Left hindlimb (tissue), 1 donor: ENCODE data around the gene P4HTM.

ENCODE experiments used
- DNase-seq: peaks from one replicate; pipeline ENCODE4 v3.0.0-alpha.2; 2018

P4HTM gene

DNA sequence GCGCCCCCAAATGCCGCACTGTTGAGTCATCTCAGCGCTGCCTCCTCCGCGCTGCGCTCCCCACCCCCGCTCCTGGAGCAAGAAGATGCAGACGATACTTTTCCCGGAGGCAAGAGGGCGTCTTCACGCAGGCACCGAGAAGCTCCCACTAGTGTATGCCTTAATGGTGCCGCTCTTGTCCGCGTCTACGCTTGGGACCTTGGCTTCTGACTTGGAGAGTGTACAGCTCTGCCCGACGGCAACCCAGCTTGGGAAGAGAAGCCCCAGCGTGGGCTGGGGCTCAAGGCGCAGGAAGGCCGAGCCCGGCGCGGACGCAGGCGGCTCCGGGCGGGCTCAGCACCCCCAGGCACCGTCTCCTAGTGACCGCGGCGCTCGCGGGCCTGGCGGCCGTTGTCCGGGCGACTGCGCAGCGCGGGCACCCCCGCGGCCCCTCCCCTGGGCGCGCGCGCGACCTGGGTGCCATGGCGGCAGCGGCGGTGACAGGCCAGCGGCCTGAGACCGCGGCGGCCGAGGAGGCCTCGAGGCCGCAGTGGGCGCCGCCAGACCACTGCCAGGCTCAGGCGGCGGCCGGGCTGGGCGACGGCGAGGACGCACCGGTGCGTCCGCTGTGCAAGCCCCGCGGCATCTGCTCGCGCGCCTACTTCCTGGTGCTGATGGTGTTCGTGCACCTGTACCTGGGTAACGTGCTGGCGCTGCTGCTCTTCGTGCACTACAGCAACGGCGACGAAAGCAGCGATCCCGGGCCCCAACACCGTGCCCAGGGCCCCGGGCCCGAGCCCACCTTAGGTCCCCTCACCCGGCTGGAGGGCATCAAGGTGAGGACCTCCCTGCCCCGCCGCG is at the start of gene P4HTM:
TSS of gene P4HTM (plus strand) at position 446 of the 840 bp plus-strand sequence. CDS start at position 462, 16 bp downstream.
- peak; percentile 92 for DNase-seq

DNA sequence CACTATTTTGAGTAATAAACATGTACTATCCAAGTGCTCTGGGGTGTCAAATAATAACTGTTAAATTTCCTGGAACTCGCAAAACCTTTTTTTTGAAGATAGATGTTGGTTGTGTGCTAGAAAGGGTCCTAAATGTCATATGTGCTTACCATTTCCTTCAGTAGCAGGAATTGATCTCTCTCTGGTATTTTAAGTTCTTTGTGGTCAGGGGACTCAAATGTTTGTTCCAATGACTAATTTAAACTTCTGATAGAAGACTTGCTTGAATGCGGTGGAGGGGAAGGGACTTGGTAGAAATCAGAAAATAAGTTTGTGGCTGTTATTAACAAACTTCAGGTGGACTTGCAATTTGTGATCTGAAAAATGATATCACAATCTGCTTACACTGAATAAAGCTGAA is 44.6 kb upstream of the P4HTM start:
- DNase-seq: no peak

- DNase-seq: no peak
These were observed 44.0 kb upstream of the P4HTM start for GRCh38 chr3:48945891-48946549.

DNA sequence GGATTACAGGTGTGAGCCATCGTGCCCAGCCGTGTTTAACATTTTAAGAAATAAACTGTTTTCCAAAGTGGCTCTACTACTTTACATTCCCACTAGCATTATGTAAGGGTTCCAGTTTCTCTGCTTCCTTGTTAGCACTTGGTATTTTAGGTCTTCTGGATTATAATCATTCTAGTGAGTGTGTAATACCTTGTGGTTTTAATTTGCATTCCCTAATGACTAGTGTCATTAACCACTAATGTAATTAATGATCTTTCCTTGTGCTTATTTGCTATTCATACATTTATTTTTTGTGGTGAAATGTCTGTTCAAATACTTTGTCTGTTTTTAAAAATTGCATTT is 40.7 kb upstream of the P4HTM start:
- DNase-seq: no peak

DNA sequence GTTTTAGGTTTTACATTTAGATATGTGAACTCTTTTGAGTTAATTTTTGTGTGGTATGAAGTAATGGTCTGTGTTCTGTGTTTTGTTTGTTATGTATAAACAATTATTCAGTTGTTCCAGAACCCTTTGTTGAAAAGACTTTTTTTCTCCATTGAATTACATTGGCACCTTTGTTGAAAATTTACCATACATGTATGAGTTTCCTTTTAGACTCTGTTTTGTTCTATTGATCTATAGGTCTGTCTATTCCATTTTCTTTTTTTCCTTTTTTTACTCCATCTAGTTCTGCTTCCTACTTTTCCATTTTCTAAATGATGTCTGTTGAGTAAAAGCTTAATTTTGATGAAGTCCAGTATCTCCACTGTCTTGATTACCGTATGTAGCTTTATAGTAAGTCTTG is 40.0 kb upstream of the P4HTM start:
- DNase-seq: no peak

DNA sequence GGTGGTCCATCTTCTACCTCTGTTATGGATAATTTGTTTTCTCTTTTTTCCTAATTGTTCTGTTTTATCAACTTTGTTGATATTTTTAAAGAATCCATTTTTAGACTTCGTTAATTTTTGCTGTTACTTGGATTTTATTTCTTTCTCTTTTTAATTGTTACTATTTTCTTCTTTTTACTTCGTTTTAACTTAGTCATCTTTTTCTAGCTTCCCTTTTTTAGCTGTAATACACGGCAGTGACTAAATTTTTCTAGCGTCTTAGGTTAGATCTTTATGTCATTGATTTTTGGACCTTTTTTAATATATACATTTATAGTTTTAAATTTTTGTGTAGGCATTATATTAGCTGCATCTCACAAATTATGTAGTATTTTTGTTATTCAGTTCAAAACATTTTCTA is 38.3 kb upstream of the P4HTM start:
- no peak for DNase-seq

- no peak for DNase-seq
These were observed 37.4 kb upstream of the P4HTM start for GRCh38 chr3:48952510-48953118.

DNA sequence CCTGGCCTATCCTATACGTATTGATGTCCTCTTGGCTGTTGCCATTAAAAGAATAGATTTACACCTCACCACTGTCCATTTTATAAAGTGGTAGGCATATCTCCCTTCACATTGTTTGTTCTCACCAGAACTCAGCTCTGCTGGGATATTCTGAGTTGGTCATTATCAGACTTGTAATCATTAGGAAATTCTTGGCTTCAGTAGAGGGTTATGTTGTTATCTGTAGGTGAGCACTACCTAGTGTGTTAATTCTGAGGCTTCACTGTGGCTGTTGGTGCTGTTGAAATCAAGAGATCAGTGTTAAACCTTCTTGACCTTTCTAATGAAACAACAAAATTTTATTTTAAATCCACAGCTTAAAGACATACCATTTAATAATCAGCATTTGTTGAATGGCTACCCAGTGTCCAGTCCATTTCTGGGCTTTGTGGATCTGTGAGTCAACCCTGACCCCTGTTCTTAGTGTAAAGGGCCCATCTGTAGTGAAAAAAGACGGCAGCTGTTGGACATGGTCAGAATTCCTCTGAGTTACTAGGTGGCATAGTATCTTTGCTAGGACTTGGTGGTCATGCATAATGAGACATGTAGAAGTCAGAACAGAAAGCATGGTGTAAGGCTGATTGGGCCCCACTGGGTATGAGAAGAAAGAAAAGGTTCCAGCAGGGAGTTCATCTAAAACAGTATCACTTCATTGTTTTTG is 32.9 kb upstream of the P4HTM start:
- no peak for DNase-seq

DNA sequence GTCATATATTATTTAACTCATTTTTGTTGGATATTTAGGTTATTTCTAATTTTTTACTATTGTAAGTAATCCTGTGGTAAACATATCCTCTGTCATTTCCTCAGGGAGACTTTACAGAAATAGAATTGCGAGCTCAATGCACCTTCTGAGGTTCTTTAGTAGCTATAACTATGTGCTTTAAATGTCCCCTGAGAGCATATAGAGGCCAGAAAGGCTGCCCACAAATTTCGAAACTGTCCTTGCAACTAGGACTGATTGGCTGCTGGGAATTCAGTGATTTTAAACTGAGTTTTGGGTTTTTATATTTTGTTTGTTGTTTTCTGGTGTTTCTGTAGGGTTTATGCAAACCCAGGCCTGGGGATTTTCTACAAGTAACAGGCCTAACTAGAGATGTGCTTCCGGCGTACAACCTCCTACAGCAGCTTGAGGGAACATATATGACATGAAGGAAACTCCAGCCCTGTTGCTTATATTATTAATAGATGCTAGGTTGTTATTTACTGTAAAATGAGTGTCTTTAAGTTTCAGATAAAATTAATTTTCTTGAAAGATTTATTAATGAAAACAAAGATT is 29.1 kb upstream of the P4HTM start:
- peak; percentile 35 for DNase-seq

DNA sequence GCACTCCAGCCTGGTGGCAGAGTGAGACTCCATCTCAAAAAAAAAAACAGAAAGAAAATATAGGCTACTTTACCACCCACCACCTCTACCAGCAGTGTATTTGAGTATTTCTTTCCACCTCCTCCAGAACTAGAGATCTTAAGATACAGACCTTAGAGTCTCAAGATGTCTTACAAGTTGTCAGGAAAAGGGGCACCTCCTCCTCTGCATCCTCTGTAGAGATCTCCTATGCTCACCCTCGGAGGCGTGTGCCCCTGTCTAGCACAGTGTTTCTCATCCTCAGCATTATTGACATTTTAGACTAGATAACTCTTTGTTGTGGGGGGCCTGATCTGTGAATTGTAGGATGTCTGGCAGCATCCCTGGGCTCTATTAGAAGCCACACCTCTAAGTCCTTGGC is 27.7 kb upstream of the P4HTM start:
- no peak for DNase-seq

- DNase-seq: no peak
These were observed 27.1 kb upstream of the P4HTM start for GRCh38 chr3:48962939-48963338.

- no peak for DNase-seq
These were observed 26.4 kb upstream of the P4HTM start for GRCh38 chr3:48963591-48963990.

DNA sequence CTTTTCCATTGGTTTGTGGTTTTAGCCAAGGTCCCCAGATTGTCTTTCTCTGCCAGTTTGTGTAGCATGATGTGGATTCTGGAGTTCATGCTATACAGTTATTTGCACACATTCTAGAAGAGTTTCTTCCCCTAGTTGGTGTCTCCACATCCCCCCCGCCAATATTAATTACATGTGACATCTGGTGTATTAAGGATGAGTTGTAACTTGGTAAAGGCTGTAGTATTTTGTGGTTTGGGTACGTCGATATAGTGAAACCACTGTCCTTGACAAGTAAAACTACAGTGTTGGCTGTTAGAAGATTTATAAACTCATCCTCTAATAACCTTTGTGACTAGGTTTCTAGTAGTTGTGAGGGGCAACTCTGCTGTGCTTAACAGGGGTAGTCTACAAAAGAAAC is 23.7 kb upstream of the P4HTM start:
- DNase-seq: no peak

DNA sequence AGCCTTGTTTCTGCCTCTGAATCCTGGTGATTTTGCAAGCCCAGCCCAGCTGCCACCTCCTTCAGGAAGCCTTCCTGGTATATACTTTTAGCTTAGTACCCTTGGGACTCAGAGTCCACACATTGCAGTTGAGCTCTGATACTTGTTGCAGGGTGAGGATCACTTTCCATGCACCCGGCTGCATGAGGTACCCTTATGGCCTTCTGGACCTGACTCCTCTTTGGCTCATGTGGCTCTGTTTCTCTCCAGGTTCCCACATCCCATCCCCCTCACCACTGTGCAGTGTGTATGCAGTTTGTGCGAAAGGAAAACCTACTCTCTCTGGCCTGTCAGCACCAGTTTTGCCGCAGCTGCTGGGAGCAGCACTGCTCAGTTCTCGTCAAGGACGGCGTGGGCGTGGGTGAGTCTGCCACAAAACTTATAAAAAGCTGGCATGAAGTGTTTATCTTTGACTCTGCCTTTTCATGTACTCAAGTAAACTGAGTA is 23.1 kb upstream of the P4HTM start:
- no peak for DNase-seq

DNA sequence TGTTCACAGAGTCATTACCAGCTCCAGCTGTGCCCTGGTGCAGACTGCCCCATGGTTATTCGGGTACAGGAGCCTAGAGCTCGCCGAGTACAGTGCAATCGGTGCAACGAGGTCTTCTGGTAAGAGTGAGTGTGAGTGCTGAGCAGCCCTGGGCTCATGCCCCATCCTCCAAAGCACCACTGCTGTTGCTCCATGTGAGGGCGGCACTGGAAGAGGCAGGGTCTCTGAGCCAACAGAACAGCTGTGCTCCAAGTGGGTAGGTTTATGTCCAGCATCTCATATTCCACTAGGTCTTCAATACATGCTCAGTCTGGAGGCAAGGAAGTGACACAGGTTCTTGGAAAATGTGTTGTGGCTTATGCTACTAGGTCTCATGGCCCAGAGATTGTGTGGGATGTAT is 19.5 kb upstream of the P4HTM start:
- no peak for DNase-seq

GRCh38 chr3:48974076-48974864 is 15.8 kb upstream of the P4HTM start:
- no peak for DNase-seq

- no peak for DNase-seq
These were observed 10.6 kb upstream of the P4HTM start for GRCh38 chr3:48979451-48979850.

GRCh38 chr3:48980295-48980694 is 9.7 kb upstream of the P4HTM start:
- no peak for DNase-seq

GRCh38 chr3:48982016-48982415 is 8.0 kb upstream of the P4HTM start:
- no peak for DNase-seq

DNA sequence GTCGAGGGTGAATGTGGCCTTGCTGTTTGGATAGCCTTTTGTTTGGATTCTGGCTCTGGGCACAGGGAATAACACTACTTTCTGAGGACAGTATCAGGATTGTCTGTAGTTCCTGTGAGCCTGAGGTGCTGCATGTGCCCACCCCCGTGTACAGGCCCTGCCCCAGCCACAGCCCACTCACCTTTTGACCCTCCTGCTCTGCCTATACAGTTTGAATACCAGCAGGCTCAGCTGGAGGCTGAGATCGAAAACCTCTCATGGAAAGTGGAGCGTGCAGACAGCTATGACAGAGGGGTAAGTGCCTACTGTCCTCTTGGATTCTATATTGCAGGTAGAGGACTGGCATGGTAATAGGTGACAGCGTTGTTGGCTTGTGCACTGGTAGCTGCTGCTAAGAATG is 7.4 kb upstream of the P4HTM start:
- DNase-seq: peak; percentile 16

DNA sequence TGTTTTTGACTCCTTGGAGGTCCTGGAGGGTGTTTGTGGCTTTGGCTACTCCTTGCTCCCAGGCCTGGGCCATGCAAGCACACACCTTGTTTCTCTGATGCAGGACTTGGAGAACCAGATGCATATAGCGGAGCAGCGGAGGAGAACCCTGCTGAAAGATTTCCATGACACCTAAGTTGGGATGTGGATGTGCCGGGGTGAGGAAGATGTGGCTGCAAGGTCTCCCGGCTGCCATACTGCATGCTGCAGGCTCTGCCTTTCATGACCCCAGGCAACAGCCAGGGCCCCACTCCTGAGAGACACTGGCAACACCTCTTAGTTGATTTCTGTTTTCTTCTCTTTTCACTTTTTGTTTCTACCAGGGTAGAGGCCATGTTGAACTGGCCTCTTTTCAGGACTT is 6.9 kb upstream of the P4HTM start:
- no peak for DNase-seq

DNA sequence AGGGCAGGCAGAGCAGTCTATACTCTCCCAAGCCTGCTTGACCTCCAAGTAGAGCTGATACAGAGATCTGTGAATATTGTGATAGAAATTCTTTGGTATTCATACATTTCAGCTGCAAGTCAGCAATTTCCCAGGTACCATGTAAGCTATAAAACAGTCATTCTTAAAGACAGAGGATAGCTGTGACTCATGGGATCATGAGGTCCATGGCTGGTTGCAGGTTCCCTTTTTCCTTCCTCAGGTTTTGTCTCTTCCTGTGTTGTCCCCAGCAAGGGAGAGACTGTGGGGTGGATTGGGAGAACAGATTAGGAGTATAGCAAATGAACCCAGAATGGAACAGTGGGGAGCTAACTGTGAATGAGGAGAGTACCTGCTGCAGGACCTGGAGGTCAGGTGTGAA is 5.4 kb upstream of the P4HTM start:
- DNase-seq: peak; percentile 17
